Caco-2 (cell line): ENCODE results near the gene ITPR3. TPM values are rescaled to one million over a fixed set of nuclear protein-coding genes. Genes with fewer than 3 reads are reported as not detected.

ENCODE experiments used
- BruUV-seq: library from RNA; stranded (reverse); fragments of 400-500 nt; replicated peaks from 2 replicates; lab custom pipeline; 2021; lab: Mats Ljungman, UMichigan
- CTCF ChIA-PET: fragments of 300-600 bp; sonication (Branson Sonifier 250); formaldehyde crosslinking; loops from one replicate; lab custom pipeline; 2022; ENCODE audit warnings: antibody characterized with exemption; lab: Charles Lee
- POLR2A ChIA-PET: fragments of 300-600 bp; sonication (Branson Sonifier 250); formaldehyde crosslinking; loops from one replicate; lab custom pipeline; 2022; ENCODE audit warnings: antibody characterized with exemption; lab: Charles Lee
- DNase-seq, 2 experiments: peaks; one replicate each; pipeline versions ENCODE4 v3.0.0 to v3.0.0-alpha.2; 2020 to 2022
- H3K27me3 ChIP-seq: replicated peaks from 2 replicates; pipeline ENCODE4 v1.6.0; 2011; ENCODE audit warnings: low read length; ENCODE audit not compliant: control insufficient read depth, insufficient read depth
- H3K36me3 ChIP-seq: 2 replicates; pipeline ENCODE4 v1.5.1; 2011; ENCODE audit warnings: low read length; ENCODE audit not compliant: control insufficient read depth, insufficient read depth
- H3K4me1 ChIP-seq: fragments of 250-450 bp; sonication (Bioruptor Pico); 2 replicates; pipeline ENCODE4 v1.5.1; 2020; ENCODE audit warnings: mild to moderate bottlenecking
- H3K4me3 ChIP-seq: 2 replicates; pipeline ENCODE4 v1.5.1; 2011; ENCODE audit warnings: low read depth, mild to moderate bottlenecking, control low read depth, low read length
- H3K9me3 ChIP-seq: fragments of 250-450 bp; sonication (Bioruptor Pico); 2 replicates; pipeline ENCODE4 v1.5.1; 2020; ENCODE audit warnings: mild to moderate bottlenecking, moderate library complexity
- H3K27ac Mint-ChIP-seq: one replicate; pipeline ENCODE4 v1.8.0; 2022; ENCODE audit warnings: mixed read lengths; ENCODE audit not compliant: unreplicated experiment
- H3K27me3 Mint-ChIP-seq: one replicate; pipeline ENCODE4 v1.8.0; 2022; ENCODE audit warnings: mixed read lengths; ENCODE audit not compliant: insufficient read depth, unreplicated experiment
- H3K36me3 Mint-ChIP-seq: one replicate; pipeline ENCODE4 v1.8.0; 2022; ENCODE audit warnings: mild to moderate bottlenecking, mixed read lengths; ENCODE audit not compliant: insufficient read depth, unreplicated experiment
- H3K4me1 Mint-ChIP-seq: one replicate; pipeline ENCODE4 v1.8.0; 2022; ENCODE audit warnings: low read depth, mixed read lengths; ENCODE audit not compliant: unreplicated experiment
- H3K4me3 Mint-ChIP-seq: one replicate; pipeline ENCODE4 v1.8.0; 2022; ENCODE audit warnings: mild to moderate bottlenecking, moderate library complexity, mixed read lengths; ENCODE audit not compliant: unreplicated experiment
- H3K9me3 Mint-ChIP-seq: one replicate; pipeline ENCODE4 v1.8.0; 2022; ENCODE audit warnings: mixed read lengths; ENCODE audit not compliant: unreplicated experiment
- intact Hi-C: fragments of 100-400 bp; cut with micrococcal nuclease; formaldehyde crosslinking; loops from one replicate; pipeline ENCODE4 v1.10.0; 2022; ENCODE audit not compliant: unreplicated experiment
- total RNA-seq: library from RNA; stranded (reverse); gene quantifications from 2 replicates; pipeline ENCODE4 v1.2.3, GENCODE V29; 2022
- TF ChIP-seq, protein P1 (sequence below), 2 experiments: fragments of 200-600 bp in 1 of 2; IDR thresholded peaks; 1 replicate in 1 of 2; 2 replicates in 1 of 2; pipeline versions ENCODE4 v1.5.1 to v1.8.0; 2011 to 2022; ENCODE audit warnings: antibody characterized with exemption in 1 of 2, control low read depth in 1 of 2, inconsistent platforms in 1 of 2, low read depth in 1 of 2, low read length in 1 of 2, mild to moderate bottlenecking in 1 of 2, moderate library complexity in 1 of 2; ENCODE audit not compliant: insufficient read depth in 1 of 2, severe bottlenecking in 1 of 2, unreplicated experiment in 1 of 2

ITPR3 gene
- total RNA-seq, 1 experiment from 2014 or later: 42.1 TPM

DNA sequence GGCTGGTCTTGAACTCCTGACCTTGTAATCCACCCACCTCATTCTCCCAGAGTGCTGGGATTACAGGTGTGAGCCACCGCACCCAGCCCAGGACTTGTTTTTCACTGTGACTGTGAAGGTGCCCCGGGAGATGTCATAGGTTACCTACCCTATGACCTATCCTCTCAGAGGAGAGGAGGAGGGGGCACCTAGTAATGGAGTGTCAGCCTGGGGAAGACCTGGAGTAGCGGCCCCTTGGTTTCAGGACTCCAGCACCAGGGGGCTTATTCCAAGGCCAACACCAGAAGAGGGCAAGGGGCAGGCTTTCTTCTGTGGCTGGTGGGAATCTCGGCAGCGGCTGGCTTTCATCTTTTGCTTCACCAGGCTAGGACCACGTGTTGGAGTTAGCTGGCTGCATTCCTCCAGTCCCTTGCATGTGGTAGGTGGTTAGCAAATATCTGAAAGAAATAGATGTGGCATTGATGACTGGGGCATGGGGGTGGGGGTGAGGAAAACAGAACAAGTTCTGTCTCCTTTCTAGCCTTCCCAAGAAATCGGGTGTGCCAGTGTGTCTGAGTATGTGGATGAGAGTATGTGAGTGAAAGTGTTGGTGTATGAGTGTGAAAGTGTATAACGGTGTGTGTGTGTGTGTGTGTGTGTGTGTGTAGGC lies 7.9 kb upstream of the ITPR3 start:
- H3K4me1 ChIP-seq: peaks cover 13% of the 10 kb centered on the region
- intact Hi-C loops: no loop called here
- Mint-ChIP-seq H3K36me3 (no peaks in the 10 kb centered on the region), H3K4me1 (peaks cover 8% of the 10 kb centered on the region), H3K9me3 (no peaks in the 10 kb centered on the region), H3K4me3 (no peak overlapping the region), H3K27me3 (no peaks in the 10 kb centered on the region), H3K27ac (no peak overlapping the region)
- no peaks in the 10 kb centered on the region for H3K27me3 ChIP-seq
- ChIA-PET POLR2A (no interaction called here), CTCF (no interaction called here)
- DNase-seq: no peak
- TF ChIP-seq, protein P1, sequence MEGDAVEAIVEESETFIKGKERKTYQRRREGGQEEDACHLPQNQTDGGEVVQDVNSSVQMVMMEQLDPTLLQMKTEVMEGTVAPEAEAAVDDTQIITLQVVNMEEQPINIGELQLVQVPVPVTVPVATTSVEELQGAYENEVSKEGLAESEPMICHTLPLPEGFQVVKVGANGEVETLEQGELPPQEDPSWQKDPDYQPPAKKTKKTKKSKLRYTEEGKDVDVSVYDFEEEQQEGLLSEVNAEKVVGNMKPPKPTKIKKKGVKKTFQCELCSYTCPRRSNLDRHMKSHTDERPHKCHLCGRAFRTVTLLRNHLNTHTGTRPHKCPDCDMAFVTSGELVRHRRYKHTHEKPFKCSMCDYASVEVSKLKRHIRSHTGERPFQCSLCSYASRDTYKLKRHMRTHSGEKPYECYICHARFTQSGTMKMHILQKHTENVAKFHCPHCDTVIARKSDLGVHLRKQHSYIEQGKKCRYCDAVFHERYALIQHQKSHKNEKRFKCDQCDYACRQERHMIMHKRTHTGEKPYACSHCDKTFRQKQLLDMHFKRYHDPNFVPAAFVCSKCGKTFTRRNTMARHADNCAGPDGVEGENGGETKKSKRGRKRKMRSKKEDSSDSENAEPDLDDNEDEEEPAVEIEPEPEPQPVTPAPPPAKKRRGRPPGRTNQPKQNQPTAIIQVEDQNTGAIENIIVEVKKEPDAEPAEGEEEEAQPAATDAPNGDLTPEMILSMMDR (IDR thresholded peaks at IDR 0.05; ENCODE audit: insufficient read depth in 1 of 2, low read depth in 1 of 2, low read length in 1 of 2, severe bottlenecking in 1 of 2, unreplicated experiment in 1 of 2): no peak
- no peak overlapping the region for H3K4me3 ChIP-seq
- BruUV-seq: no TSS peak
- no peaks in the 10 kb centered on the region for H3K36me3 ChIP-seq
- H3K9me3 ChIP-seq: no peaks in the 10 kb centered on the region

DNA sequence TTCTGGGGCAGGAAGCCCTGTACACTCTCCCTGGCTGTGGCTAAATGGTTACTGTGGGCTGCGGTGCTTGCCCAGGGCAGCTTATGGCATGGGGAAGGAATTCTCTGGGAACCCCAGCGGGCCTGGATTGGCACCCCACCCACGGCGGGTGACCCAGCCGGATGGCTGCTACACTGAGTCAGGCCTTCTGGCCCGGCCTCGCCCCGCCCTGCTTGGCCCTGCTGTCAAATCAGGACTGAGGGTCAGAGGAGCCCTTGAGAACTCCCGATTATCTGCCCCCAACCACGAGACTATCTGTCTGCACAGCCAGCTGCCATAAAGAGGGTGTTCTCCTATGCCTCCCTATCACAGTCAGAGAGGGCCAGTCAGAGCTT lies 7.3 kb upstream of the ITPR3 start:
- H3K27me3 Mint-ChIP-seq: no peaks in the 10 kb centered on the region
- no peak overlapping the region for H3K4me3 Mint-ChIP-seq
- no peak for DNase-seq
- H3K36me3 Mint-ChIP-seq: no peaks in the 10 kb centered on the region
- H3K36me3 ChIP-seq: no peaks in the 10 kb centered on the region
- TF ChIP-seq, protein P1 (IDR thresholded peaks at IDR 0.05; ENCODE audit: insufficient read depth in 1 of 2, low read depth in 1 of 2, low read length in 1 of 2, severe bottlenecking in 1 of 2, unreplicated experiment in 1 of 2): no peak
- H3K27ac Mint-ChIP-seq: no peak overlapping the region
- no peaks in the 10 kb centered on the region for H3K9me3 Mint-ChIP-seq
- BruUV-seq: no TSS peak
- no peaks in the 10 kb centered on the region for H3K27me3 ChIP-seq
- H3K4me1 ChIP-seq: peaks cover 13% of the 10 kb centered on the region
- peaks cover 8% of the 10 kb centered on the region for H3K4me1 Mint-ChIP-seq
- H3K9me3 ChIP-seq: no peaks in the 10 kb centered on the region
- ChIA-PET POLR2A (no interaction called here), CTCF (interaction anchor here (1.0 kb wide), 1 partner anchor 97 kb away, joined by 3 read pairs; the partner anchor contains the start of gene UQCC2)
- intact Hi-C loops: no loop called here
- H3K4me3 ChIP-seq: no peak overlapping the region

DNA sequence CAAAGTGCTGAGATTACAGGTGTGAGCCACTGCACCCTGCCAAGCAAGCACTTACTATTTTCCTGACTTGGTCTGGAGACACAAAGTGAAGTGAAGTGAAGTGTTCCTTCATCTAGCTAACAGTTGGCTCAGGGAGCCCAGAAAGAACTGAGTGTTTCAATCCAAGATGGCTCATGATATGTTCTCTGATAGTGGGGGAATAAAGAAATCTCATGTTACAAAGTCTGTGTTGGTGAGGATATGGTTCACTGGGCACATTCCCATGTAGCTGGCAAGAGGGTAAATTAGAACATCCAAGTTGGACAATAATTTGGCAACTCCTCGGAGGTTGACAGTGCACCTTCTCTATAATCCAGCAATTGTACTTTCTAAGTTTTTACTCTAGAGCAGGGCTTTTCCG lies 5.0 kb upstream of the ITPR3 start:
- H3K4me1 Mint-ChIP-seq: no peaks in the 10 kb centered on the region
- peaks cover 9% of the 10 kb centered on the region; the same call in 1 of the 2 replicates for H3K4me1 ChIP-seq
- no peak for DNase-seq
- H3K27ac Mint-ChIP-seq: no peak overlapping the region
- H3K4me3 ChIP-seq: no peak overlapping the region
- H3K36me3 ChIP-seq: no peaks in the 10 kb centered on the region
- TF ChIP-seq, protein P1 (IDR thresholded peaks at IDR 0.05; ENCODE audit: insufficient read depth in 1 of 2, low read depth in 1 of 2, low read length in 1 of 2, severe bottlenecking in 1 of 2, unreplicated experiment in 1 of 2): no peak
- BruUV-seq: no TSS peak
- H3K27me3 ChIP-seq: no peaks in the 10 kb centered on the region
- no peaks in the 10 kb centered on the region for H3K9me3 Mint-ChIP-seq
- no peak overlapping the region for H3K4me3 Mint-ChIP-seq
- ChIA-PET POLR2A (interaction anchor here (0.6 kb wide), 1 partner anchor 10 kb away, joined by 4 read pairs; no protein-coding TSS in a partner anchor), CTCF (interaction anchor here (0.8 kb wide), 1 partner anchor 26 kb away, joined by 3 read pairs; no protein-coding TSS in a partner anchor)
- intact Hi-C loops: no loop called here
- no peaks in the 10 kb centered on the region for H3K9me3 ChIP-seq
- H3K36me3 Mint-ChIP-seq: no peaks in the 10 kb centered on the region
- H3K27me3 Mint-ChIP-seq: no peaks in the 10 kb centered on the region
